ENCODE measurements around the gene GOLGA6L7. TPM values are rescaled to one million over a fixed set of nuclear protein-coding genes. Genes with fewer than 3 reads are reported as not detected.

Gene GOLGA6L7
- total and polyA plus RNA-seq, 10 donors = not detected

DNA sequence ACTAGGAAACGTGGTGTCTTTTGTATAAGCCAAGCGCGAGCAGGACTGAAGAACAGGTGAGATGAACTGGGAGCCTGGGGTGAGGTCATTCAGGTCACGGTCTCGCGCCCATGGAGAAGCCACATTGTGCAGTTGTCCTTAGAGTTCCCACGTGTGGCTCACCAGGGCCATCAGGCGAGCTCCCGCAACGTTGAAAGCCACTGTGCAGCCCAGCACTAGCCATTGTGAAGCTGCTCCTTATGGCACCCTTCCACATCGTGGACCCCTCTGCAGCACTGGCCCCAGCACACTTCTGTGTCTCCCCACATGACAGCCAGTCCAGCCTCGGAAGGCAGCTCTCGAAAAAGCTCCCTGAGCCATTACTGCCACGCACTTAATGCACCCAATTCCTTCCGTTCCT lies 29.8 kb upstream of the GOLGA6L7 start:
- TF ChIP-seq POLR2AphosphoS5 (IDR thresholded peaks at IDR 0.05) (no peak), POLR2A (IDR thresholded peaks at IDR 0.05) (no peak)
- TF ChIP-seq, protein P1, sequence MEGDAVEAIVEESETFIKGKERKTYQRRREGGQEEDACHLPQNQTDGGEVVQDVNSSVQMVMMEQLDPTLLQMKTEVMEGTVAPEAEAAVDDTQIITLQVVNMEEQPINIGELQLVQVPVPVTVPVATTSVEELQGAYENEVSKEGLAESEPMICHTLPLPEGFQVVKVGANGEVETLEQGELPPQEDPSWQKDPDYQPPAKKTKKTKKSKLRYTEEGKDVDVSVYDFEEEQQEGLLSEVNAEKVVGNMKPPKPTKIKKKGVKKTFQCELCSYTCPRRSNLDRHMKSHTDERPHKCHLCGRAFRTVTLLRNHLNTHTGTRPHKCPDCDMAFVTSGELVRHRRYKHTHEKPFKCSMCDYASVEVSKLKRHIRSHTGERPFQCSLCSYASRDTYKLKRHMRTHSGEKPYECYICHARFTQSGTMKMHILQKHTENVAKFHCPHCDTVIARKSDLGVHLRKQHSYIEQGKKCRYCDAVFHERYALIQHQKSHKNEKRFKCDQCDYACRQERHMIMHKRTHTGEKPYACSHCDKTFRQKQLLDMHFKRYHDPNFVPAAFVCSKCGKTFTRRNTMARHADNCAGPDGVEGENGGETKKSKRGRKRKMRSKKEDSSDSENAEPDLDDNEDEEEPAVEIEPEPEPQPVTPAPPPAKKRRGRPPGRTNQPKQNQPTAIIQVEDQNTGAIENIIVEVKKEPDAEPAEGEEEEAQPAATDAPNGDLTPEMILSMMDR (IDR thresholded peaks at IDR 0.05 in 8 of 11, conservative IDR thresholded peaks at IDR 0.05 in 3 of 11) = no peak
- H3K4me1 ChIP-seq = no peaks in the 10 kb centered on the region
- DNase-seq = no peak
- H3K27ac ChIP-seq = no peak overlapping the region
- H3K9me3 ChIP-seq = no peaks in the 10 kb centered on the region
- peaks cover 0 to 3% (median 0%) of the 10 kb centered on the region in 7 donors for H3K27me3 ChIP-seq (replicated peaks in 1 of 7)
- intact Hi-C loops (cut with DNase I; ENCODE audit: low total_unique reads) = no loop called here
- H3K4me3 ChIP-seq = no peak overlapping the region
- WGBS, 5 donors = 87 to 92% (median 91%) methylated on average over 15 of the region's 15 CpGs
- H3K36me3 ChIP-seq = no peaks in the 10 kb centered on the region

DNA sequence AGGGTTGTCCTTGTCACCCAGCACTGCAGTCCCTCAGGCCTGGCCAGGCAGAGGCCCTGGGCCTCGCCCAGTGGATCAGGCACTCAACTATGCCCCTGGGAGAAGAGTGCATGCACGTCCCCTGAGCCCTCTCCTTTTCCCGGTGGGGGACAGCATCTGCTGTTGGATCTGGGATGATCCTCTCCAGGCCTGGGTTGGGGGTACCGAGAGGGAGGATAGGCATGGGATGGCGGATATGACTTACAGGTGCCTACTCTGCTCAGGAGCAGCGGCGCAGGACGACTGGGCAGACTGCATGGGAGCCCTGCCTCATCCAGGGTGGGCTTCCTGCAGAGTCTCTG lies 28.4 kb upstream of the GOLGA6L7 start:
- DNase-seq = peak; percentile 65
- intact Hi-C loops (cut with DNase I; ENCODE audit: low total_unique reads) = no loop called here
- 91 to 96% (median 92%) methylated on average over 6 to 8 of the region's 8 CpGs for WGBS, 5 donors
- Histone ChIP-seq H3K36me3 (no peaks in the 10 kb centered on the region), H3K4me3 (no peak overlapping the region), H3K27ac (no peak overlapping the region), H3K27me3 (replicated peaks in 1 of 7) (peaks cover 0 to 3% (median 0%) of the 10 kb centered on the region in 7 donors), H3K9me3 (peaks cover 0 to 1% (median 0%) of the 10 kb centered on the region in 8 donors), H3K4me1 (no peaks in the 10 kb centered on the region)
- TF ChIP-seq POLR2A (IDR thresholded peaks at IDR 0.05) (no peak), POLR2AphosphoS5 (IDR thresholded peaks at IDR 0.05) (no peak)
- TF ChIP-seq, protein P1 (IDR thresholded peaks at IDR 0.05 in 8 of 11, conservative IDR thresholded peaks at IDR 0.05 in 3 of 11) = no peak

DNA sequence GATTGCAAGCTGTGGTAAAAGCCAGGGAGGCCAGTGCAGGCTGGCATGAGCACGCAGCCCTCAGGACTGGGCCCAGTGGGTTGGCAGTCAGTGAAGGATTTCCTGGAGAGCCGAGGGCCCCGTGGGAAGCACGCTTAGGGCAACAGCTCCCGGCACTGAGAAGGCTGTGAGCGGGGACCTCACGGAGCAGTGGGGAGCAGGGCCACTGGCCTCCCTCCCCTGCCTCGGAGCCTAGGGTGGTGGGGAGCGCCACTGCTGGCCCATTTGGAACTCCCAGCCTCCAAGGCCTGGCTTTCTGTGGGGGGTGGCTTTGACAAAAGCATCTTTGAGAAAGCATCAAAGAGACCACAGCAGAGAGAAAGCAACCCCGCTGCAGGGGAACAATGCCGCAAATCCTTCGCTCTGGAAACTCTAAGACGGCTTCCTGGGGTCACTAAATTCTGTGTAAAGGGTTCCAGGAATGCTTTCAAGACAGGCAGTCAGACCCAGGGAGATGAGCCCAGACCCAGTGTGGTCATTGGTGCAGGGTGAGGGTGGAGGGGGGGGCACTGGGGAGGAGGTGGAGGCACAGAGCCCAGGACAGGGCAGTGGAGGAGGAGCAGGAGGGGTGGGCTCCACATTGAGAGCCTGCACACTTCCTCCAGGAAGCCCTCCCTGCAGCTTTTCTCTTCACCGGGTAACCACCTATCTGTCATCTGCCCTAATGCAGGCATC lies 27.8 kb upstream of the GOLGA6L7 start:
- Histone ChIP-seq H3K27me3 (replicated peaks in 1 of 7) (peaks cover 0 to 3% (median 0%) of the 10 kb centered on the region in 7 donors), H3K27ac (no peak overlapping the region), H3K4me1 (no peaks in the 10 kb centered on the region), H3K9me3 (peaks cover 0 to 3% (median 0%) of the 10 kb centered on the region in 8 donors), H3K4me3 (no peak overlapping the region), H3K36me3 (no peaks in the 10 kb centered on the region)
- 72 to 83% (median 79%) methylated on average over 13 to 14 of the region's 14 CpGs for WGBS, 5 donors
- intact Hi-C loops (cut with DNase I; ENCODE audit: low total_unique reads) = no loop called here
- TF ChIP-seq POLR2A (IDR thresholded peaks at IDR 0.05) = no peak
- TF ChIP-seq, protein P1 (IDR thresholded peaks at IDR 0.05 in 8 of 11, conservative IDR thresholded peaks at IDR 0.05 in 3 of 11) = no peak
- TF ChIP-seq POLR2AphosphoS5 (IDR thresholded peaks at IDR 0.05) = no peak
- DNase-seq = peak; percentile 61

DNA sequence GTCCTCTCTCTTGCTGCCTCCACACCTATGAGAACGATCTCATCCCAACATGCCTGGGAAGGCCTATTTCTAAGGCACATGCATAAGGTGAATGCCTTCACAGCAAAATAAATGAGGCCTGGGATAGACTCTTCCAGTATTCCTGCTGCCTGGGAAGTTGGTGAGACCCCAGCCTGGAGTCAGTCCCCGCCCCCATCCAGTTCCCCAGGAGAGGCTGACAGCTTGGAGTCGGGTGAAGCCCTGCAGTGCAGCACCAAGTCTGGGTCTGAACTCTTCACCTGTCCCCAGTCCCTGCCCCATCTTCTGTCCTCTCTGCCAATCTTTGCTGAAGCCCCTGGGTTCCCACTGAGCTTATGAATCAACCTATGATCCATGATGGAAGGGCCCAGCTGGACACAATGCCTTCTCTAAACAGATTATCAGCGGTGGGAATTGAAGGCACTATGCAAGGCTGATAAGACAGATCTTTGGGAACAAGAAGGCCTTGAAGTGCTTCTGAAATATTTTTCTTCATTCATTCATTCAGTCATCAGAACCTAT lies 27.1 kb upstream of the GOLGA6L7 start:
- Histone ChIP-seq H3K36me3 (no peaks in the 10 kb centered on the region), H3K4me3 (no peak overlapping the region), H3K9me3 (peaks cover 0 to 3% (median 0%) of the 10 kb centered on the region in 8 donors), H3K27me3 (replicated peaks in 1 of 7) (peaks cover 0 to 3% (median 0%) of the 10 kb centered on the region in 7 donors), H3K27ac (no peak overlapping the region), H3K4me1 (no peaks in the 10 kb centered on the region)
- TF ChIP-seq POLR2A (IDR thresholded peaks at IDR 0.05) (no peak), POLR2AphosphoS5 (IDR thresholded peaks at IDR 0.05) (no peak)
- TF ChIP-seq, protein P1 (IDR thresholded peaks at IDR 0.05 in 8 of 11, conservative IDR thresholded peaks at IDR 0.05 in 3 of 11) = no peak
- intact Hi-C loops (cut with DNase I; ENCODE audit: low total_unique reads) = no loop called here
- no peak for DNase-seq
- 83 to 91% (median 90%) methylated on average over 4 of the region's 4 CpGs for WGBS, 5 donors

All from spleen (tissue), 11 donors.